Keratinocyte (primary cell): ENCODE measurements around the gene SLC23A2. TPM values are rescaled to one million over a fixed set of nuclear protein-coding genes. Genes with fewer than 3 reads are reported as not detected.

ENCODE experiments used
- DNase-seq: peaks from one replicate; pipeline ENCODE4 v3.0.0-alpha.2; 2011; ENCODE audit warnings: low read depth, missing footprints, low spot score
- FAIRE-seq: peaks from 2 replicates; lab custom pipeline; 2011; peaks lifted over from hg19 to GRCh38; lab: Jason Lieb, UNC
- H2AFZ ChIP-seq: 2 replicates; pipeline ENCODE4 v1.6.0; 2012; ENCODE audit warnings: low read length, control low read depth, inconsistent platforms; ENCODE audit not compliant: control insufficient read depth
- H3K27ac ChIP-seq: 2 replicates; pipeline ENCODE4 v1.5.1; 2011; ENCODE audit warnings: low read length; ENCODE audit not compliant: control insufficient read depth, insufficient read depth
- H3K27me3 ChIP-seq: 3 replicates; pipeline ENCODE4 v1.6.0; 2011; ENCODE audit warnings: low read length; ENCODE audit not compliant: control insufficient read depth, insufficient read depth; ENCODE audit errors: extremely low read depth
- H3K36me3 ChIP-seq, 2 experiments: 2 replicates in 1 of 2; 3 replicates in 1 of 2; pipeline ENCODE4 v1.5.1; 2011; ENCODE audit warnings: low read length in 2 of 2, mild to moderate bottlenecking in 1 of 2; ENCODE audit not compliant: control insufficient read depth in 2 of 2, insufficient read depth in 2 of 2; ENCODE audit errors: extremely low read depth in 1 of 2
- H3K4me1 ChIP-seq: 3 replicates; pipeline ENCODE4 v1.5.1; 2011; ENCODE audit warnings: low read length; ENCODE audit not compliant: control insufficient read depth, insufficient read depth; ENCODE audit errors: extremely low read depth
- H3K4me2 ChIP-seq: 3 replicates; pipeline ENCODE4 v1.6.0; 2011; ENCODE audit warnings: low read depth, low read length; ENCODE audit not compliant: control insufficient read depth, insufficient read depth; ENCODE audit errors: extremely low read depth
- H3K4me3 ChIP-seq, 3 experiments: fragments of 200-600 bp in 1 of 3; sonication (generic) in 1 of 3; 2 replicates in 2 of 3; 3 replicates in 1 of 3; pipeline ENCODE4 v1.5.1; 2011 to 2016; ENCODE audit warnings: low read length in 3 of 3, mild to moderate bottlenecking in 3 of 3, control low read depth in 2 of 3, inconsistent platforms in 1 of 3, low read depth in 1 of 3, mixed read lengths in 1 of 3, mixed run types in 1 of 3, moderate library complexity in 1 of 3; ENCODE audit not compliant: control insufficient read depth in 2 of 3, insufficient read depth in 2 of 3; ENCODE audit errors: extremely low read depth in 1 of 3
- H3K79me2 ChIP-seq: 2 replicates; pipeline ENCODE4 v1.6.0; 2012; ENCODE audit warnings: low read length; ENCODE audit not compliant: control insufficient read depth, insufficient read depth
- H3K9ac ChIP-seq: 3 replicates; pipeline ENCODE4 v1.6.0; 2011; ENCODE audit warnings: low read length; ENCODE audit not compliant: control insufficient read depth, insufficient read depth; ENCODE audit errors: extremely low read depth
- H3K9me1 ChIP-seq: 3 replicates; pipeline ENCODE4 v1.6.0; 2011; ENCODE audit warnings: low read length; ENCODE audit not compliant: control insufficient read depth, insufficient read depth; ENCODE audit errors: extremely low read depth
- H3K9me3 ChIP-seq: 2 replicates; pipeline ENCODE4 v1.5.1; 2012; ENCODE audit warnings: low read depth, low read length; ENCODE audit not compliant: control insufficient read depth
- H4K20me1 ChIP-seq: 3 replicates; pipeline ENCODE4 v1.6.0; 2011; ENCODE audit warnings: low read length; ENCODE audit not compliant: control insufficient read depth, insufficient read depth; ENCODE audit errors: extremely low read depth
- EZH2 ChIP-seq: IDR thresholded peaks from one replicate; pipeline ENCODE4 v1.6.1; 2012; ENCODE audit warnings: inconsistent platforms, mild to moderate bottlenecking, low read length, moderate library complexity
- dilution Hi-C: fragments of 300-500 bp; cut with MboI; formaldehyde crosslinking; loops from one replicate; pipeline ENCODE4 v1.7.0; 2020; ENCODE audit warnings: low sequenced_read_pairs; ENCODE audit not compliant: extremely low pct_ligation_motif_present
- polyA plus RNA-seq, 5 experiments: library from polyadenylated mRNA; depleted of rRNA in 3 of 5; stranded (reverse) in 3 of 5; stranded (forward) in 1 of 5; unstranded in 1 of 5; fragments of >200 nt; gene quantifications; 1 replicate in 1 of 5; 2 replicates in 3 of 5; 3 replicates in 1 of 5; pipeline versions ENCODE4 v1.2.1 to v1.2.3, GENCODE V29; 2011 to 2012; ENCODE audit warnings: missing spikeins in 2 of 5, low read depth in 1 of 5, low replicate concordance in 1 of 5
- TF ChIP-seq, protein P1 (sequence below), 3 experiments: IDR thresholded peaks in 1 of 3; conservative IDR thresholded peaks in 1 of 3; optimal IDR thresholded peaks in 1 of 3; 2 replicates in 2 of 3; 3 replicates in 1 of 3; pipeline versions ENCODE3 to v1.5.1; 2011; ENCODE audit warnings: low read length in 3 of 3, mild to moderate bottlenecking in 3 of 3, moderate library complexity in 2 of 3, control low read depth in 1 of 3, inconsistent platforms in 1 of 3; ENCODE audit not compliant: insufficient read depth in 2 of 3; ENCODE audit errors: extremely low read depth in 1 of 3

Gene SLC23A2
- polyA plus RNA-seq, 1 donor (not counting 4 experiments of a cell fraction or from before 2014, with no cell fraction given), result 13.4 TPM

DNA sequence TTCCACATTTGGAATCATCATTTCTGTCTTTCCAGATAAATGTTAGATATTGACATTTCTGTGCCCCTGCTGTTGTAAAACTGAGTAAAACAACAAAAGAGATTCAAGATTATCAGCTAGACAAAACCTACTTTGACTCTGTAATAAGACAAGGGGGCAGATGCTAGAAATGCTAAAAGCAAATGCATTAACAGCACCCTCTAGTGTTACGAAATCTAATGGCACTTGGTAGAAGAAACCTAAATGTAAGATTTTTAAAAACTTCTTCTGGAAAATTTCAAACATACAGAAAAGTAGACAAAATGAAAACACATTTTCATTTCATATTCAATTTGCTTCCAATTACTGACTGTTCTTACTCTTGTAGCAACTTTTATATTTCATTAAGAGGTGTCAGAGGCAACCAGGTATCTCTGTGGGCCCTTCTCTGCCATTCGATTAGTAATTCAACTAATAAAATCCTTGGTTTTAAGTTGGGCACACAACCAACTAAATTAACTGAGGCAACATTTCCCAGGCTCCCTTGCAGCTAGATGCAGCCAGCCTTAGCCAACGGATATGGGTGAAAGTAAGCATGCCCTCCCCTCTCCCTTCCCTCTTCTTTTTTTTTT is 45.0 kb downstream of the SLC23A2 start:
- TF ChIP-seq, protein P1, sequence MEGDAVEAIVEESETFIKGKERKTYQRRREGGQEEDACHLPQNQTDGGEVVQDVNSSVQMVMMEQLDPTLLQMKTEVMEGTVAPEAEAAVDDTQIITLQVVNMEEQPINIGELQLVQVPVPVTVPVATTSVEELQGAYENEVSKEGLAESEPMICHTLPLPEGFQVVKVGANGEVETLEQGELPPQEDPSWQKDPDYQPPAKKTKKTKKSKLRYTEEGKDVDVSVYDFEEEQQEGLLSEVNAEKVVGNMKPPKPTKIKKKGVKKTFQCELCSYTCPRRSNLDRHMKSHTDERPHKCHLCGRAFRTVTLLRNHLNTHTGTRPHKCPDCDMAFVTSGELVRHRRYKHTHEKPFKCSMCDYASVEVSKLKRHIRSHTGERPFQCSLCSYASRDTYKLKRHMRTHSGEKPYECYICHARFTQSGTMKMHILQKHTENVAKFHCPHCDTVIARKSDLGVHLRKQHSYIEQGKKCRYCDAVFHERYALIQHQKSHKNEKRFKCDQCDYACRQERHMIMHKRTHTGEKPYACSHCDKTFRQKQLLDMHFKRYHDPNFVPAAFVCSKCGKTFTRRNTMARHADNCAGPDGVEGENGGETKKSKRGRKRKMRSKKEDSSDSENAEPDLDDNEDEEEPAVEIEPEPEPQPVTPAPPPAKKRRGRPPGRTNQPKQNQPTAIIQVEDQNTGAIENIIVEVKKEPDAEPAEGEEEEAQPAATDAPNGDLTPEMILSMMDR (optimal IDR thresholded peaks at IDR 0.05 in 1 of 3, IDR thresholded peaks at IDR 0.05 in 1 of 3, conservative IDR thresholded peaks at IDR 0.05 in 1 of 3; ENCODE audit: extremely low read depth in 1 of 3, insufficient read depth in 2 of 3, low read length in 3 of 3), result peak; percentile 3 to 70 (median 59)
- no peak for TF ChIP-seq EZH2
- Histone ChIP-seq H3K79me2 (no peaks in the 10 kb centered on the region), H3K4me3 (no peak overlapping the region), H3K27ac (no peak overlapping the region), H3K9me1 (no peaks in the 10 kb centered on the region), H3K36me3 (no peaks in the 10 kb centered on the region), H2AFZ (no peak overlapping the region), H3K27me3 (no peaks in the 10 kb centered on the region), H4K20me1 (no peaks in the 10 kb centered on the region), H3K4me2 (no peak overlapping the region), H3K9me3 (no peaks in the 10 kb centered on the region), H3K9ac (no peak overlapping the region), H3K4me1 (peaks cover 2% of the 10 kb centered on the region)
- dilution Hi-C loops, result no loop called here
- FAIRE-seq (peak; percentile 23), DNase-seq (no peak)

DNA sequence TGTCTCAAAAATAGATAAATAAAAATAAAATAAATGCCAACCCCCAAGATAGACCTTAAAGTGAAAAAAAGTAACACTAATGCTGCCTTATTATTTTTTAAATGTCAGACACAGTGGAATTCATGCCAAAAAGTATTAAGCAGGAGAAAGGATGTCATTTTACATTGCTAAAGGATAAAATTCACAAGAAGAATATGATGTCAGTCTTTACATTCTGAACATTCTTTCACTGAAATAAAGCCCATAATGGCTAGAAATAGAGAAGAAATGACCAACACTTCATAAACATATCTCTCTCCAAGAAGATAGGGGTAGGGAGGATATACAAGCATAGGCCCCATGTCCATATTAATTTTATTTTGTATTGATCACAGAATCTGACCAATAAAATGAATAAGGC is 47.4 kb downstream of the SLC23A2 start:
- dilution Hi-C loops, result no loop called here
- Histone ChIP-seq H3K36me3 (peaks cover 0 to 2% of the 10 kb centered on the region in 2 experiments), H3K79me2 (peaks cover 2% of the 10 kb centered on the region), H2AFZ (no peak overlapping the region), H3K27me3 (no peaks in the 10 kb centered on the region), H3K9ac (no peak overlapping the region), H3K9me1 (no peaks in the 10 kb centered on the region), H3K4me1 (peaks cover 19% of the 10 kb centered on the region), H4K20me1 (no peaks in the 10 kb centered on the region), H3K27ac (no peak overlapping the region), H3K9me3 (no peaks in the 10 kb centered on the region), H3K4me3 (no peak overlapping the region), H3K4me2 (no peak overlapping the region)
- FAIRE-seq (no peak), DNase-seq (no peak)
- TF ChIP-seq, protein P1 (optimal IDR thresholded peaks at IDR 0.05 in 1 of 3, IDR thresholded peaks at IDR 0.05 in 1 of 3, conservative IDR thresholded peaks at IDR 0.05 in 1 of 3; ENCODE audit: extremely low read depth in 1 of 3, insufficient read depth in 2 of 3, low read length in 3 of 3), result no peak
- TF ChIP-seq EZH2, result no peak
